Activated T-helper 1 cell treated with anti-CD3 and anti-CD28 coated beads, Interleukin-2, amount 50 U/mL, for 16 hours (primary cell): ENCODE measurements around the gene PHLDB3.
"Not testable (repeated sequence)": the region's sequence is repeated elsewhere in the genome, so short reads cannot be mapped to it uniquely, and the experiment has no call there.

Experiments
- DNase-seq, 2 donors: peaks; one replicate each; pipeline ENCODE4 v3.0.0-alpha.2; 2020; ENCODE audit warnings: low read depth in 1 of 2, low spot score in 1 of 2

Gene PHLDB3

GRCh38 chr19:43527860-43528622 is 23.5 kb upstream of the PHLDB3 start:
- no peak for DNase-seq

- DNase-seq = peak; percentile 46 to 61
These were observed 22.6 kb upstream of the PHLDB3 start, which contains the start of gene ETHE1 for GRCh38 chr19:43526884-43527859. Gene ETHE1 (minus strand): TSS chr19:43527201. CDS start chr19:43527177, 24 bp downstream.

DNA sequence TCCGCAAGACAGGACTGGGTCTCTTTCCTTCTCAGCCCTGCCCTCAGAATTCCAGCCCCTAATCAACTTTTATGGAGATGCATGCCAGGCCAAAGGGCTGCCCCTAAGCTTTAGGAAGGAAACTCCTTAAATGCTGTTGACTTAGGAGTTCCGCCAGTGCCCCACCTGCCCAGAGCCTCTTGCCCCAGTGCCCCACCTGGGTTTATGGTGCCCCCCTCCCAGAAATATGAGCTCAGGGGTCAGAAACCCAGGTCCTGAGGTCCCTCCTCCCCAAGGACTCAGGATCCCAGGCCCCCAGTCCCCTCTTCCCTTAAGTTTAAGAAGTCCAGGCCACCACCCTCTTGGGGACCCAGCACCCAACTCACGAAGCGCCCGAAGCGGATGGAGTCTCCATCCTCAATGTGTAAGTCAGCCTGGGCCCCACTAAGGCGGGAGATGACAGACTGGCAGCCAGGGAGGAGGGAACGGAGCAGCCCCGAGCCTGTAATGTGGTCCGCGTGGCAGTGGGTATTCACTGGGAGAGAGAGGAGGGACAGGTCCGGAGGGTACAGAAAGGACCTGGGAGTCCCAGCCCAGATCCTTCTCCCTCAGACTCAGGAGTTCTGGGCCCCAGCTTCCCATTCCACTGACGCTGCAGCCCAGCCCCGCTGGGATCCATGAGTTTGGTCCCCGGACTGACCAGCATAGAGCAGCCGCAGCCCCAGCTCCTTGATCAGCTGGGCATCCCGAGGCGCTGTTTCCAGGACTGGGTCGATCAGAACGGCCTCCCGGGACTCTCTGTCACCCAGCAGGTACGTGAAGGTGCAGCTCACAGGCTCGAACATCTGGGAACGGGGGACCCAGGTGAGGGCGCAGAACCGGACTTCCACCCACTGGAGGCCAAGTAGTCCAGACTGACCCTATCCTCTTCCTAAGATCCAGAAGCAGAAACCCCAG is 21.6 kb upstream of the PHLDB3 start:
- DNase-seq = no peak

GRCh38 chr19:43524922-43525835 is 20.6 kb upstream of the PHLDB3 start:
- DNase-seq = peak in 1 of 2 donors; percentile 16

DNA sequence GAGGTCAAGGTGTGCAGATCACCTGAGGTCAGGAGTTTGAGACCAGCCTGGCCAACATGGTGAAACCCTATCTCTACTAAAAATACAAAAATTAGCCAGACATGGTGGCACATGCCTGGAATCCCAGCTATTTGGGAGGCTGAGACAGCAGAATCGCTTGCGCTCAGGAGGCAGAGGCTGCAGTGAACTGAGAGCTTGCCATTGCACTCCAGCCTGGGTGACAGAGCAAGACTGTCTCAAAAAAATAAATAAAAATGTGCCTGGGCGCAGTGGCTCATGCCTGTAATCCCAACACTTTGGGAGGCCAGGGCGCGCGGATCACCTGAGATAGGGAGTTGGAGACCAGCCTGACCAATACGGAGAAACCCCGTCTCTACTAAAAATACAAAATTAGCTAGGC is 19.1 kb upstream of the PHLDB3 start:
- not testable (repeated sequence) for DNase-seq

DNA sequence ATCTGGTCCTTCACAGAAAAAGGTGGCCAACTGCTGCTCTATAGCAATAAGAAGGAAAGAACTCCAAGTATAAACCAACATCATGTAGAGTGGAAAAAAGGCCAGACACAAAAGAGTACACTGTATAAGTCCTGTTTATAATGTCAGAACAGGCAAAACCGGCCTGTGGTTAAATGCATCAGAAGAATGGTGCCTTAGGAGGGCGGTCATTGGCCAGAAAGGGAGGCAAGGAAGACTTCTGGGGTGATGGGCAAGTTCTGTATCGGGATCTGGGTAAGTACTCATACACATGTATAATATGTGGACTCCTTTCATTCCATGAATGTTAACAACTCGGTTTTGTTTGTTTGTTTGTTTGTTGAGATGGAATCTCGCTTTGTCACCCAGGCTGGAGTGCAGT is 18.4 kb upstream of the PHLDB3 start:
- DNase-seq = no peak

GRCh38 chr19:43519436-43520088 is 15.0 kb upstream of the PHLDB3 start:
- DNase-seq = peak; percentile 61 to 70

- no peak for DNase-seq
These were observed 13.5 kb upstream of the PHLDB3 start for GRCh38 chr19:43518051-43518450.

GRCh38 chr19:43512399-43512798 is 7.9 kb upstream of the PHLDB3 start:
- not testable (repeated sequence) for DNase-seq

DNA sequence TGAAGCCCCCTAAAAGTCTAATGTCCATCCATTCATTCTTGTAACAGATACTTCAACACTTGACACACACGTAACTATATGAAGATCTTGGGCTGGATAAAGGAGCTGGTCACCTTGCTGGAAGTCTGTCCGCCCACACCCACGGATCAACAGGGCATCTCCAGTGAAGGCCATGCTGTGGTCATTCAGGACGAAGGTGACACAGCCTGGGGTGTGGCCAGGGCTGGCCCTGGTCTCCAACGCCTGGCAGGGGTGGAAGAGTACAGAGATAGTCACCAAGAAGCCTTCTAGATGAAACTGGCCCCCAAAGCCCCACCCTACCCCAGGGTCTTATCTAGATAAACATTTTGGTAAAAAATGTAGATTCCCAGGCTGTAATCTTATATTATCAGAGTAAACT is 6.8 kb upstream of the PHLDB3 start:
- no peak for DNase-seq

DNA sequence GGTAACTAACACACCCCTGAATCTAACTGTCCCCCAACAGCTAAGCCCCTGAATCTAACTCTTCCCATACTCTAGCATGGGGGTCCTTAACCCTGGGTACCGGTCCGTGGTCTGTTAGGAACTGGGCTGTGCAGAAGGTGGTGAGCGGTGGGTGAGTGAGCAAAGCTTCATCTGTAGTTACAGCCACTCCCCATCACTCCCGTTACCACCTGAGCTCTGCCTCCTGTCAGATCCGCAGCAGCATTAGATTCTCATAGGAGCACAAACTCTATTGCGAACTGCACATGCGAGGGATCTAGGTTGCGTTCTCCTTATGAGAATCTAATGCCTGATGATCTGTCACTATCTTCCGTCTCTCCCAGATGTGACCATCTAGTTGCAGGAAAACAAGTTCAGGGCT is 6.2 kb upstream of the PHLDB3 start:
- DNase-seq = no peak

- no peak for DNase-seq
These were observed 3.3 kb upstream of the PHLDB3 start for GRCh38 chr19:43507880-43508279.

- no peak for DNase-seq
These were observed 2.1 kb upstream of the PHLDB3 start for GRCh38 chr19:43506629-43507028.

- no peak for DNase-seq
These were observed 1.4 kb upstream of the PHLDB3 start for GRCh38 chr19:43505941-43506340.

GRCh38 chr19:43505186-43505456 is 575 bp upstream of the PHLDB3 start:
- DNase-seq = no peak

- DNase-seq = peak; percentile 98
These were observed 783 bp downstream of the PHLDB3 start for GRCh38 chr19:43503501-43504425.

DNA sequence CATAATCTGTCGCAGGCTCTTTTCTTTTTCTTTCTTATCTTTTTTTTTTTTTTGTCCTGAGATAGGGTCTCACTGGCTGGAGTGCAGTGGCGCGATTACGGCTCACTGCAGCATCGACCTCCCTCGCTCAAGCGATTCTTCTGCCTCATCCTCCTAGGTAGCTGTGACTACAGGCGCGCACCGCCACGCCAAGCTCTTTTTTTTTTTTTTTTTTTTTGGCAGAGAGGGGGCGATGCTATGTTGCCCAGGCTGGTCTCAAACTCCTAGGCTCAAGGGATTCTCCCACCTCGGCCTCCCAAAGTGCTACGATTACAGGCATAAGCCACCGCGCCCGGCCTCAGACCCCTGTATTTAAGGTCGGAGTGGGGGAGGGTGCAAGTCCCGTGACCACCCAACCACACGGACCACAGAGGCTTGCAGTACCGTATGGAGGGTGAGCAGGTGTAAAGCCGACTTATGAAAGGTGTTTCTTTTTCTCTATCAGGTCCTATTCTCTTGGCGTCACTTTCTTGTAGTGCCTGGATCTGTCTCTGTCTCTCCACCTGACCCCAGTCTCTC is 2.0 kb downstream of the PHLDB3 start:
- DNase-seq = no peak
